Cerebellar cortex (tissue), 1 donor: ENCODE results near the gene MIGA2.
"Not testable (repeated sequence)": the region's sequence is repeated elsewhere in the genome, so short reads cannot be mapped to it uniquely, and the experiment has no call there.

Experiments used
- DNase-seq: peaks from one replicate; pipeline ENCODE4 v3.0.0-alpha.2; 2015; ENCODE audit warnings: low spot score

MIGA2 gene

DNA sequence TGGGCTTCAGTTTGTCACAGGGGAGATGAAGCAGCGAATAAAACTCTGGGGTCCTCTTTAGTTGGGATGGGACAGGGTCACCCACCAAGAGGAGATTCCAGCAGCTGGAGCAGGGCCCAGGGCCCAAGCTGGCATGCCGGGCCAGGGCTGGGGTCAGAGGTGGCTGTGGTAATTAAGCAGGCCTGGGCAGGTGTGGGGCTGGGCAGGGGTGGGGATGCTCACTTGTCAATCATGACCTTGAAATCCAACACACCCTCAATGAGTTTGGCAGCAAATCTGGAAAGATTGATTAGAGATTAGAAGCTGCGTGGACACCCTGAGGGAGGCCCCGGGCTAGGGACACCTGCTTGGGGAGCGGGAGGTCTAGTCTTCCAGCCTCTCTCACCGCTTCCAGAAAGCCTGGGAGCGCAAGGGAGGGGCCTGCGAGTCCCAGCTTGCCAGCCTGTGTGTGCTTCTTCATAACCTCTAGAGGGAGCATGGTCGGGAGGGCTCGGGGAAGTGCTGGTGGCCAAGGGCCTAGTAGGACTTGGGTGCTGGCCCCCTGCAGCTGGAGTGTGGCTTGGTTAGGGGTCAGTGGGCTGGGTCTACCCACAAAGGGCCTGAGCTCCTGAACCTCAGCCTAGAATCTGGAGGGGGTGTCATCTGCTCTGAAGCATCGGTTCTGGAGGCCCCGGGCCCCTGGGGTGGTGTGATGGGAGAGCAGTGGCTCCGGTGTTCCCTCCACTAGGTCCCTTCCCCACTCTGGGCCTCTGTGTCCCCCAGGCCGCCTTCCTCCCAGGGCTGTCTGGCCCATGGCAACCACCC lies 66.6 kb downstream of the MIGA2 start:
- peak; percentile 56 for DNase-seq

DNA sequence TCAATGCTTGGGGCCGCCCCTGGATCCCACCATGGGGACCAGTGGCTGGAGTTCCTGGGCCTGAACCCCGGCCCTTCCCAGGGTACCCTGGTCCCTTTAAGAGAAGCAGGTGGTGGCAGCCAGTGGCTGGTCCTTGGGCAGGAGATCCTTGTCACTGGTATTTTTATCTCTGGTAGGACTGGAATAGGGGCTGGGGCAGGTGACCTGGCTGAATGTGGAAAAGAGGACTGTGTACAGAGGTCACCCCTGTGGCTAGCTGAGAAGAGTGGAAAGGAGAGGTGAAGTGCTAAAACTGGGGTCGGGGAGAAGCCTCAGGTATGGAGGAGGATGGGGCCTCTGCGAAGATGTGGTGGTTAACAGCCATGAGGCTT lies 67.2 kb downstream of the MIGA2 start:
- DNase-seq = no peak

DNA sequence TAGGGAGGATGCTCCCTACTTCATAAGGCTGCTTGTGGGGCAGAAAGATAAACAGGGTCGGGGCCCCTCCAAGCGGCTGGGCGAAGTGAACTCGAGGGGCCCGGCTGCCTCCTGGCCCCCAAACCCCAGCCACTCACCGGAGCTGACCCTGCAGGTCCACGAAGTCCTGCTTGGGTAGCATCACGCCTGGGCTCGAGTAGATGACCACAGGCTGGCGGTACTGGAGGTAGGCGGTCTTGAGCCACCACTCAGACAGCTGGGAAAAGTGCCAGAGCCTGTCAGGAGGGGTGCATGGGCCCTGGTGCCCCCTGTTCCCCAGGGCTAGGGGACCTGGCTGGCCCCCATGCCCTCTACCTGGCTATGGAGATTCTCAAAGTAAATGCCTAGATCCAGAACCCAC lies 67.6 kb downstream of the MIGA2 start:
- no peak for DNase-seq

DNA sequence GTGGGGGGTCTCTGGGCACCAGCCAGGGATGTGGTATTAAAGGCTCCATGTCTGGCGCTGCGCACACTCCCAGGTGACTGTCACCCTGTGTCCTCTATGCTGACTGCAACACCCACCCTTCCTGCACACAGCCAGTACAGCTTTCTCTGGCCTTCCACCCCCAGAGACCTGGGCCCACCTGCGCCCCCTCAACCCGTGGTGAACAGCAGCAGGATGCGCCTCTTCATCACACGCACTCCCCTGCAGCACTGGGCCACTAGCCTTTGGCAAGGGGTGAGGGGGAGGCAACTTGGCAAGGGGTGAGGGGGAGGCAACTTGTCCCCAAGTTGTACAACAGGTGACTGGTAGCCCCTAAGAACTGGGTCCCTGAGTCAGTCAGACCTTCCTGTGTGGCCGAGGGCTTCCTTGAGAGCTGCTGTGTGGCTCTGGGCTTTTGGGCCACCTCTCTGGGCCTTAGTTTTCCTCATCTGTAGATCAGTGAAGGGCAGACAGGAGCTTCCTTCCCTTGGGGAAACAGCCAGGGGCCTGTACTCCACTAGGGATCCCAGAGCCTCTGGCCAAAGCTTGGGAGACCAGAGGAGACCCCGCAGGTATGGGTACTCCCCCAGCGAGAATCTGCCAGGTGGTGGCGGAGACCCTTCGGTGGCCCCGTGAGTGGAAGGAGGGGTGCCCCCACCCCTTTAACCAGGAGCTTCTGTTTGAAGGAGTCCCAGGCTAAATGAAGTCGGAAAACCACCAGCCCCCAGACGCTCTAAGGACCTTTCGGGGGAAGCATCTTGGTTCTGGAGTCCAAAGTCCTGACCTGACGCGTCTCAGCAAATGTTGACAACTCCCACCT lies 69.7 kb downstream of the MIGA2 start:
- DNase-seq = no peak

DNA sequence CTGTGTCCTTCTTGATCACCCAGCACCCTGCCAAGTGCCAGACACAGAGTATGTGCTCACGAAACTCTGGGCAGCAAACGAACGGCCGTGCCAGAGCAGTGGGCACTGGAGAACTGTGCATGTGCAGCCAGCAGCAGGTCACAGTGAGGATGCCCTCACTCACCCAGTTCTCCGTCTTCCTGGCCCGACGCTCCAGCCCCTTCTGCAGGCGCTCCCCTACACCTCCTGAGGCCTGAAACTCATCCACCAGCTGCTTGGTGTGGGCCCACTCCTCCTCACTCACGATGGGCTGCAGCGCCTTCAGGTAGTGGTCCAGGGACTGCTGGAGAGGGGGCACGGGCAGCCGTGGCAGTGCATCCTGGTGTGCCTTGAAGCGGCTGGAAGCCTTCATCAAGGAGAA lies 71.2 kb downstream of the MIGA2 start:
- DNase-seq = no peak

DNA sequence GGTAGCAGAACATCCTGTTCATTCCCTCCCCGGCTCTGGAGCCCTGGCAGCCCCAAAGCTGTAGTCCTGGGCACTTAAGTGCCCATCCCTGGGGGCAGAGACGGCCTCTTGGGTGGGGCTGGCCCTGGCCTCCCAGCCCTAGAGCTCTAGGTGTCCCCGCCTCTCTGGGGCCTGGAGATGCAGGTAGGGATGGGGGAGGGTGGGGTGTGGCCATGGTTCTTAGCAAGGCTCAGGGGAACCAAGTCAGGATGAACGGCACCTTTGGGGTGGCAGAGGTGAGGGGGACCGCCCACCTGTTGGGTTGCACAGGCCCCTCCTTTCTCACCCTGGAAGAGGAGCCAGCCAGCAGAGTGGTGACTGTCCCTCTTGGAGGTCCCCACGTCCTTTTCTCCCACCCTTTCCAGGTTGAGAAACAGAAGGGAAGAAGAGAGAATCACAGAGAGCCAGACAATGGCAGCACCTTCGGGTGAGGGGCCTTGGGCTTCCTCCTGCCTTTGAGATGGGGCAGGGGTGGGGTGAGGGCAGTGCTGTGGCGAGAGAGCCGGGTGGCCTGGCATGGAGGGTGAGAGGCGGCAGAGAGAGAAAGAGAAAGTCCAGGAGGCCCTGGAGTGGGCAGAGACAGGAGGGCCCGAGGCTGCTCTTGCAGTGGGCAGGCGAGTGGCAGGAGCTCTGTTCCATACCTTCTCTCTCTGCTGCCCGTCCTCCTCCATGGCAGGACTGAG lies 71.8 kb downstream of the MIGA2 start:
- no peak for DNase-seq

DNA sequence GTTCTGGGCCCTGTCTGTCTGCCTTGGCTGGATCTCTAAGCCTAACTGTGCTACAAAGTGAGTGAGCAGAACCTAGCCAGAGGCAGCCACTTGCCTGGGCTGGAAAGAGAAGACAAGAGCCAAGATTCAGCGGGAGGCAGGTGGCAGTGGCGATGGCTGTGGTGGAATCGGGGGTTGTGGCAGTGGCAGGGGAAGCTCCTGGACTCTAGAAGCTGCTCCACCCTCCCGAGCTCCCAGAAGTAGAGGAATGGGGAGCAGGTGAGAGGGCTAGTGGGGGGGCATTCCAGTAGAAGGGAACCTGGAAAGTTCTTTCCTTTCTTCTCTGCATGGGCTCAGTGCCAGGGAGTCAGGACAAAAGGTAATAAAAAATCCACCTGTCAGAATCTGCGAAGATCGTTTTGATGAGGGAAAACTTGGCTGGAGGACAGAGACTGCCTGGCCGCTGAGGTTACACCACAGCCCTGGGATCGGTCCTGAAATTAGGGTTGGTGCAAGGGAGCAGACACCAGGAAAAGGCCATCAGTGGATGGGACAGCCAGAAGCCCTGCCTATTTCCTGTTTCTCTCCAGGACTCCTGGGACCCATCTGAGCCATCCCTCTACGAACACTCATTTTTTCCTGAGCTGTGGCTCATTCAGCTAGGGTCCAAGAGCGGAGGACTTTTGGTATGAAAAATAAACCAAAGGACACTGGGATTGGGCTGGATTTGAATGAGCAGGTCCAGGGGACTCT lies 72.5 kb downstream of the MIGA2 start:
- peak; percentile 18 for DNase-seq

DNA sequence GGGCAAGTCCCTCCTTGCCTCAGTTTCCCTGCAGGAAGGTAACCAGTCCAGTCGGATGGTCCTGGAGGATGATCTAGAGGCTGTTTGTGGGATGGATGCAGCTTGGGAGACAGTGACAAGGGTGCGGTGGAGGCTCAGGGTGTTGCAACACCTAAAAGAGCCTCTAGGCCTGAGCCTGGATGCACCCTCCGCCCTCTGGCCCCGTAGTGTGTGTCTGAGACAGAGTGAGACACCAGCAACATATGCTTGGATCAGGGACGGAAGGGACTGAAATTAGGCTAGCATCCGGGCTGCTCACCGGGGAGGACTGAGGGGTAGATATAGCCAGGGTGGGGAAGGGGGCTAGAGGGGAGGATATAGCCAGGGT lies 73.1 kb downstream of the MIGA2 start:
- peak; percentile 36 for DNase-seq

DNA sequence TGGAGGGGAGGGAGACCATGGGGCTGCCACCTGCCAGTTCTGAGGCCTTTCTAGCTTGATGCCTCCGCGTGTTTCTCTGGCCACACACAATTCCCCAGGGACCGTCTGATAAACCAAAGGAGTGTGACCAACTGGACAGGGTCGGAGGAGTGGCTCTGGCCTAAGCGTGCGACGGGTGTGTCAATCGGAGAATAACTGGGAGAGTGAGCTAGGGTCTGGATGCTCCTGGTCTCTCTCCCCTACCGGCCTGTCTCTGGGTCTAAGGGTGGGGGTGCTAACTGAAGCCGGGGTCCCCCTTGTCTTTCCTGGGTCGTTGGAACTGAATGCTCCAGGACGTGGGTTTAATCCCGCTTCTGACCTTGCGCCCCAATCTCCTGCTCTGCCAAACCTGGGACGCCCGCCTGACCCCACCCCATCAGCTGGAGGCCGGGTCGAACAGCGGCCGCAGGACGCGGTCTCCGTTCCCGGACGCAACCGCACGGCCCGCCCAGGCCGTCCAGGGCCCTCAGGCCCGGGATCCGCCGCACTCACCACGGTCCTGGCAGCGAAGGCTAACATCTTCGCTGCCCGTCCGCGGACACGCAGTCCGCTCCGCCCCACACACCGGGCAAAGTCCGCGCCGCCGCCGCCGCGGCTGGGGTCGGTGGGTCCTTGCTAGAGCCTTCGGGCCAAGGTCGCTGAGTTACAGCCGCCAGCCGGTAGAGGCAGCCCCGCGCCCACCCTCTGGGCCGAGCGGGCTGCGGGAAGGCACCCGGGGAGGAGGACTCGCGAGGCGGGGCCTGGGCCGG lies 73.7 kb downstream of the MIGA2 start:
- DNase-seq = peak; percentile 41

DNA sequence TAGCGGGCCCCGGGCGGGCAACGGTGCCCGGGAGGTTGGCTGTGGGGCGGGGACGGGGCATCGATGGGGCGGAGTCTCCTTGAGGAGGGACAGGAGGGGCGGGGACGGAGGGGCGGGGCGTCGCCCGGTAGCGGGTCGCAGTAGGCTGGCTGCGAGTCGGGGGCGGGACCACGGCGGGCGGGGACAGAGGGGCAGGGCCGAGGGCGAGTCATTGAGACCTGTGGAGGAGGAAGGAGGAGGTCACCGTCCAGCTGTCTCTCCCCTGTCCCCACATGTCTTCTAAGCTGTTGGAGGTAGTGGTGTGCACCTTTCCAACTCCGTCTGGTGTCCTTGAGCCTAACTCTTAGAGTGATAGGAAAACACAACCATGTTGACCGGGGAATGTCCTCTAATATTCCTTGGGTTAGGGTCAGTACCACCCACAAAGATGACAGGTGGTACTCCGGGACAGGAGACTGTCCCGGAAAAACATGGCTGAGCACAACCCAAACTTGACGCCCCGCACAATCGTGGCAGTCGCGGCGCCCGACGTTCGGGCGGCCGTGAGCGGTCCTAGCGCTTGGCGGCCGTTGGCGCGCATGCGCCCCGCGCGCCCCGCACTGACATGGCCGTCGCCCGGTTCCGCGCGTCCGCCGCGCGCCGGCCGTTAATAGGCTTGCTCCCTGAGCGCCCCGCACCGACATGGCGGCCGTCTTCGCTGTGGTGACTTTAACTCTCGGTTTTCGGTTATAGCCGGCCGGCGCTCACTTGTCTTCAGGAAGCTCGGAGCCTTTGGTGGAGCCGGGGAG lies 74.5 kb downstream of the MIGA2 start, which contains the start of the genes CRAT and PTPA:
Gene CRAT (minus strand): TSS at position 54 of the 788 bp plus-strand sequence. CDS start 284 bp downstream, outside the sequence.
Gene PTPA (plus strand): TSS at position 676 of the 788 bp plus-strand sequence. CDS start 186 bp downstream, outside the sequence.
- DNase-seq = peak; percentile 96

DNA sequence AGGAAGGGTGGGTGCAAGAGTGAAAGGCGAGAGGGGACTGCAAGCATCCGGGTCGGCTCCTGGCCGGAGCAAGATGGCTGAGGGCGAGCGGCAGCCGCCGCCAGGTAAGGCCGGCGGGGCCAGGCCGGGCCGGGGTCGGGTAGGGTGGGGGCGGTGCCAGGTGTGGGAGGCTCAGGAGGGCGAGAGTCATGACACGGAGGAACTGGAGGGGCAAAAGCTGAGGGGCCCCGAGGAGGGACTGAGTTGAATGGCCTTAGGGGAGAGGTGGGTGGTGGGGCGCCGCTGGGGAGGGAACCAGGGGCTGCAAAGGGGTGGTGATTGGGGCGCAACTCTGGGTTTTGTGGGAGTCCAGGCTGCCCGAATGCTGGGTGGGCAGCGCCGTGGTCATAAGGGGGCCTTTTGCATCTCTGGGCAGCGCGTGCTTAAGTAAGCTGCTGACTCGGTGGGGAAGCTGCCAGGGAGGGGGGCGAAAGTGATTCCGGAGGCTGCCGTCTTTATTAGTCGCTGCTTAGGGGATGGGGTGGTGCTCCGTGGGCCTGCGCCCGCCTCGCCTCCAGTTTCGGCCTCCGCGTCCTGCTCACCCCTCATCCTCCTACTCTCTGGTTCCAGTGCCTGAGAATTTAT lies 75.2 kb downstream of the MIGA2 start:
- DNase-seq = peak; percentile 39

DNA sequence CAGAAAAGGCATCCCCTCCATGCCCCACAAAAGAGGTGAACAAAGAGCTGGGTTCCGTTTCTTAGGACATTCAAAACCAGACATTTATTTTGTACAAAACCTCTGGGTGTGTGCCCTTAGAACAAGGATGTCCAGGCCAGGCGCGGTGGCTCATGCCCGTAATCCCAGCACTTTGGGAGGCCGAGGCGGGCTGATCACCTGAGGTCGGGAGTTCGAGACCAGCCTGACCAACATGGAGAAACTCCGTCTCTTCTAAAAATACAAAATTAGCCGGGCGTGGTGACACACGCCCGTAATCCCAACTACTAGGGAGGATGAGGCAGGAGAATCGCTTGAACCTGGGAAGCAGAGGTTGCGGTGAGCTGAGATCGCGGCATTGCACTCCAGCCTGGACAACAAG lies 76.1 kb downstream of the MIGA2 start:
- not testable (repeated sequence) for DNase-seq

DNA sequence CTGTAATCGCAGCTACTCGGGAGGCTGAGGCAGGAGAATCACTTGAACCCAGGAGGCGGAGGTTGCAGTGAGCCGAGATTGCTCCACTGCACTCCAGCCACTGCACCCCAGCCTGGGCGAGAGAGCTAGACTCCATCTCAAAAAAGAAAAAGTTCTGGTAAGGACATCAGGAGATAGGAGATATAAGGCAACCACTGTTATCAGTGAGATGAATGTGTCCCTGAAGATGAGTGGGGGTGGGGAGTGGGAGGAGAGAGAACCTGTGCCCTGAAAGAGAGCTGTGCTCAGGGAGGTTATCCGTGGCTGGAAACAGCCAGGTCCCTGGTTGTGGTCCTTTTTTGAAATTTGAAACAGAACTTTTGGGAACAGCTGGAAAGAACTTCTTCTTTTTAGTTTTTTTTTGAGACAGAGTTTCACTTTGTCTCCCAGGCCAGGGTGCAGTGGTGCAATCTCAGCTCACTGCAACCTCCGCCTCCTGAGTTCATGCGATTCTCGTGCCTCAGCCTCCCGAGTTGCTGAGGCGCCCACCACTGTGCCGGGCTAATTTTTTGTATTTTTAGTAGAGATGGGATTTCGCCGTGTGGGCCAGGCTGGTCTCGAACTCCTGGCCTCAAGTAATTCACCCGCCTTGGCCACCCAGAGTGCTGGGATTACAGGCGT lies 77.3 kb downstream of the MIGA2 start:
- DNase-seq = no peak

DNA sequence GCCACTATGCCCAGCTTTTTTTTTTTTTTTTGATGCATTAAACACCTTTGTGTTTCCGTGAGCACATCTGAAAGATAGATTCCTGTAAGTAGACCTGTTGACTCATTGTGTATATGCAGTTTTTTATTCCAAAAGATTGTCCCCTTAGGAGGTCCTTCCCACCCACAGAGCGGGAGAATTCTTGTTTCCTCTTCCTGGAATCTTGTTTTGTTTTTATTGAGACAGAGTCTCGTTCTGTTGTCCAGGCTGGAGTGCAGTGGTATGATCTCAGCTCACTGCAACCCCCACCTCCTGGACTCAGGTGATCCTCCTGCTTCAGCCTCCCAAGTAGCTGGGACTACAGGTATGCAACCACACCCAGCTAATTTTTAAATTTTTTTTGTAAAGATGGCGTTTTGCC lies 82.4 kb downstream of the MIGA2 start:
- no peak for DNase-seq

DNA sequence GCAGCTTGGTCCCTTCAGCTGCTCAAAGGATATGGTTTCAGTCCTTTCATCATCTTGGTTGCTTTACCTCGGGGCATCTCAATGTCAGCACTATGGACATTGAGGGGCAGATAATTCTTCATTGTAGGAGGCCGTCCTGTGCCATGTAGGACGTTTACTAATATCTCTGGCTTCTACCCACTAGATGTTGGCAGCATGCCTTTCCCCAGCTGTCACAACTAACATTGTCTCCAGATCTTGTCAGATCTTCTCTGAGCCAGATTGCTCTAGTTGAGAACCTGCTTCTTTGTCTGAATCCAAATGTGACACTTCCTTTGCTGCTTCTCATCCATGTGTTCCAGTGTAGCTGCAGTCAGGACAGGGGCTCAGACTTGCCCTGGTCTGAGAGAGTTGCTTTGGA lies 85.1 kb downstream of the MIGA2 start:
- peak; percentile 65 for DNase-seq
